NCI-H345 (cell line): ENCODE results near the gene SLC8A1.

ENCODE experiments used
- DNase-seq: peaks from one replicate; lab custom pipeline; 2025; lab: John Stamatoyannopoulos, UW

The SLC8A1 gene

GRCh38 chr2:40150266-40150665, 301.6 kb downstream of the SLC8A1 start:
- peak; percentile 60 for DNase-seq

- no peak for DNase-seq
Observed at GRCh38 chr2:40148334-40148733, 303.6 kb downstream of the SLC8A1 start.

GRCh38 chr2:40147360-40147759, 304.5 kb downstream of the SLC8A1 start:
- peak; percentile 3 for DNase-seq

DNA sequence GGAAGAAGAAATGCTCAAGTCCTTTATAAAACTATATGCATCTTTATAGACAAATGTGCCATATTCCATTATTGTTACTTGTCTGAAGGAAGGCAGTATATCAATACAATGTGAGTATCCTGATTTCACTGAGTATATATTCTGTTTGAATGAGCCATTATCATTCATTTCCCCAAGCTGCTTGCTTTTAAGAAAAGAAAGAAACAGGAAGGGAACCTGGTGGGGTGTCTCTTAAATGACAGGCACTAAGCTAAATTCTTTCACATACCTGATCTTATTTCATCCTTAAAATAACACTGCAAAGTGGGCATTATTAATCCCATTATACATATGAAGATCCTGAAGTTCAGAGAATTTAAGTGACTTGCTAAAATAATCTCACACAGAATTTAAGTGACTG, 307.9 kb downstream of the SLC8A1 start:
- no peak for DNase-seq

DNA sequence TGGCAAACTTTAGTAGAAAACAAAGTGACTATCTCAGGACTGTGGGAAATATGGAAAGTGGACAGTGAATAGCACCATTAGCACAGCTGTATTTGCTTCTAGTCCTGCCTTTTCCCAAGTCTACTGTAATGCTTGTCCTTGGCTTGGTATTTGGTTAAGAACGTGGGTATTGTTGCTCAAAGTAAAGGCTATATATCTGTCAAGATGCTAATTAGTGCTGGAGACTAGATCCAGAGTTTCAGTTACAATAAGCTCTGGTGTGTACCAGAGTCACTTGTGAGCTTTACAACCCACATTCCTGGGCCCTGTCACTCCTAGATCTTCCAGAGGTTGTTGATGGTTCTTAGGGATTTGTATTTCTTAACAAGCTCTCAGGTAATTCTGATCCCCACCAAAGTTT, 313.6 kb downstream of the SLC8A1 start:
- no peak for DNase-seq

DNA sequence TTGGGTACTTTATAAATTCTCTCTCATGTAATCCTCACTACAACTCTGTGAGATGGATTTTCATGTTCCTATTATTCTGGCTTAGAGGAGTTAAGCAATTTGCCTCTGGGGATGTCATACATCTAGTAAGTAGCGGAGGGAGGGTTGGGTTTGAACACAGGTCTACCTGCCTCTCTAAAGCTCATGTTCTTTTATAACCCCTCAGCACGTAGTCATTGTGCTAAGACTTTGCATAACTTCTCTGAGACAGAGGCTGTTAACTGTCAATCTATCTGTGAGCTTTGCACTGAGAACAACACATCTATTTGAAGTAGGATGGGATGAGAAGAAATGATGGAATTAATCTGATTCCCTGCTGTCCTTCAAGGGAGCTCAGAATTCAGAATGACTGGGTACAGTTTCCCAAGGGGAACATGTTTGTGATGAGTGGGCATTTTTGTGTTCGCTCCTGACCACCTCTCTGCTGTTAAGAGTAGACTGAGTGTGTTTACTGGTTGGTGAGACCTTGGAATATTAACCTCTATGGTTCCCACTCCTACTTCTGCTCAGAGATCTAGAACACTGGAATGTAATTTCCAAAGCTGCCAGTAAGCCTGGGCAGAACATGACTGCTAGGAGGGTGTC, 320.7 kb downstream of the SLC8A1 start:
- no peak for DNase-seq

GRCh38 chr2:40130251-40130994, 321.5 kb downstream of the SLC8A1 start:
- DNase-seq = no peak

GRCh38 chr2:40129725-40130124, 322.2 kb downstream of the SLC8A1 start:
- no peak for DNase-seq

GRCh38 chr2:40128796-40129195, 323.1 kb downstream of the SLC8A1 start:
- DNase-seq = no peak

DNA sequence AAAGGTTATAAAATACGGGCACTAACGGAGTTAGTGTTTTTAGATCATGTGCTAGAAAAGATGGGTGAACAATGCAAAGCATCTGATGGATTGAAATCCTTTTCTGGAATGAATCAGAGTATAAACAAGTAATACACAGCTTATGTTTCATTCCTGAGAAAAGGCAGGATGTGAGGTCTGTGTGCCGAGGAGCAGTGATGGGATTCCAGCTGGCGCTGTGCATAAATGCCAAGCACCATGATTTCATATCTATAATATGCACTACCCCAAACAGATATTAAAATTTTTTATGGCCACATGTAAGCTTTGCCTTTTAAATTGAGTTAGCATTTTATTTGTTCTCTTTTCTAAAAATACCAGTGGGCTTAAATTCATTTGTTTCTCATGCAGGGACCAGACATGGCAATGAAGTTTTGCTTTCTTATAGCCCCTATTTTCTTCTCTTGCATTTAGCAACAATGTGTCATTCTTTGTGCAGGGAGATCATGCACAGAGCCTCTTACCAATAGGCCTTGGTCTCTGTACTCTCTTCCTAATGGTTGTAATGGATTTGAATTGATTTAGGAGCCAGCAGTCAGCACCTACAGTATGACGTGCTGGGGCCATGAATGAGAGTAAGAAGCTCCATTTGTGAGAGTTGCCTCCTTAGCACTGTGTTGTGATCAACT, 323.9 kb downstream of the SLC8A1 start:
- DNase-seq = no peak

GRCh38 chr2:40127146-40127545, 324.7 kb downstream of the SLC8A1 start:
- DNase-seq = no peak

GRCh38 chr2:40126006-40126405, 325.9 kb downstream of the SLC8A1 start:
- no peak for DNase-seq

DNA sequence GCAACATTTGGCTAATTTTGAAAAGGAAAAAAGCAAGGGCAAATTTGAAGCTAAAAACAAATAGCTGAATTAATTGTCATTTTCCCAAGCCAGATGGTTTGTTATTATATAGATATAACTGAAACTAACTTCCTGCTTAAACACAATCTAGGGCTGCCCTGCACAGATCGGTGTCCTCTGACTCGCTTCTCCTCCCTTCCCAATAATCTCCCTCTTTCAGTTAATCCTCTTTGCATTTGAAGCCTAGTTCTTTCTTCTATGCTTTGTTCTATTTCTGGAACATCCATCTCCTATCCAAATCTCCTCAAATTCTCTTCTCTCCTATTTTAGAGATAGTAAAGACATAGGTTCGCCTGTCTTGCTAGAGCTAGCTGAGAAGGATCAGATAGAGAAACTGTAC, 328.1 kb downstream of the SLC8A1 start:
- DNase-seq = no peak

- DNase-seq = no peak
Observed at GRCh38 chr2:40123326-40123725, 328.6 kb downstream of the SLC8A1 start.

- DNase-seq = no peak
Observed at GRCh38 chr2:40120957-40121356, 330.9 kb downstream of the SLC8A1 start.

- no peak for DNase-seq
Observed at GRCh38 chr2:40120026-40120425, 331.9 kb downstream of the SLC8A1 start.

DNA sequence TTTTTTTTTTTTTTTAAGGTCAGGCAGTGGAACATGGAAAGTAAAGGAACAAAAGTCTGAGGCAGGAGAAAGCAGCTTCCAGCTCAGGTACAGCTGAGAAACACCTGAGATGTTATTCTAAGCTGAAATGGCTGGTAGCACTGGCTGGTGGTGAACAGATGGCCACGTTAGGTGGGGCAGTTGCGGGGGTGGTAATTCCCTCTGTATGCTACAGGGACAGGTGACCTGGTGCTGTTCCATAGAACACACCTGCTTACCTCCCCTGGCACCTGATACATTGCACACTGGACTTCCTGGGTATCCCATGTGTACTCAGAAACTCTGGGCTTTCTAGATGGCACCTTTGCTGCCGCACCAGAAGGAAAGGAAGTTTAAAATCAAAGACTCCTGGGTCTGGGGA, 333.3 kb downstream of the SLC8A1 start:
- no peak for DNase-seq

DNA sequence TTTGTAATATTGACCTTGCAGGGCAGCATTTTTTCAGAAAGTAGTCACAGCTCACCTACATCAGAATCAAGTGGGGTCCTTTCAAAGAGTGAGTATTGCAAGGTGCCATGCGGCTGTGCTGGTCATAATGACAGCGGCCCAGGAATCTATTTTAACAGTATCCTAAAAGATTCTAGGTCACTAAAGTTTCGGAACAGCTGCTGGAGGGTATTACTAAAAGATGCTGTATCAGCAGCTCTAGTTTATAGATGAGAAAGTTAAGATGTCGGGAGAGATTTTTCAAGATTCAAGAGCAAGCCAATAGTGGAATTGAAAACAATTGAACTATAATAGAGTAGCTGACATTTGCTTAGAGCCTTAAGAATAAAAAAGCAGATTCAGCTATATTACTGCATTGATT, 336.0 kb downstream of the SLC8A1 start:
- no peak for DNase-seq

- no peak for DNase-seq
Observed at GRCh38 chr2:40115348-40115747, 336.5 kb downstream of the SLC8A1 start.

- peak; percentile 85 for DNase-seq
Observed at GRCh38 chr2:40113997-40114396, 337.9 kb downstream of the SLC8A1 start.

DNA sequence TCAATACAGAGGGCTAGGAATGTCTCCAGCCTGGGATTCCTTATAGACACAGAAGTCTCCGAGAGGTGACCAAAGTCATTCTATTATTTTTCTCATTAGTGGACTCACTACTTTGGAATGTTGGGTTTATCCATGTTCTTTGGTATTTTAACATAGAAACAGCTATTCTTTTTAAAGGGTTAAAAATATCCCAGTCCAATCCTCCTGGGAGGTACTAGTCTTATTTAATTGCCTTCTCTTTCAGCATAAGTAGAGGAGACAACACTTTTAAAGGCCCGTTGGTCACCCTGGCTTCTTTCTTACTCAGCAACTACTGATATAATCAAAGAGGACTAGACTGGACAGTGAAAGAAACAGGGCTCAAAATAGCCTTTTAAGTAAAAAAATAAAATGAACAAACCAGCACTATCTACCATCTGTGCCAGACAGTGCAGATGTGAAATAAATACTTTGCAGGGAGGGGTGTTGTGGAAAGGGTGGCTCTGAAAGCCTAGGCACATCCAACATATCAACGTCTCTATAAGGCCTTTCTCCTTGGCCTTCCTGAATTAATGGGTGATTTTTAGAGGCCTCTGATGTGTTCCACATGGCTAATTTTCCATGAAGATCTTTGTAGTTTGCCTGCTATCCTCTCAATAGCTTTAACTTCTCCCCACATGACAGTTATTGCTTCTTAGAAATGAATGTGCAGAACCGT, 338.5 kb downstream of the SLC8A1 start:
- peak; percentile 85 for DNase-seq

DNA sequence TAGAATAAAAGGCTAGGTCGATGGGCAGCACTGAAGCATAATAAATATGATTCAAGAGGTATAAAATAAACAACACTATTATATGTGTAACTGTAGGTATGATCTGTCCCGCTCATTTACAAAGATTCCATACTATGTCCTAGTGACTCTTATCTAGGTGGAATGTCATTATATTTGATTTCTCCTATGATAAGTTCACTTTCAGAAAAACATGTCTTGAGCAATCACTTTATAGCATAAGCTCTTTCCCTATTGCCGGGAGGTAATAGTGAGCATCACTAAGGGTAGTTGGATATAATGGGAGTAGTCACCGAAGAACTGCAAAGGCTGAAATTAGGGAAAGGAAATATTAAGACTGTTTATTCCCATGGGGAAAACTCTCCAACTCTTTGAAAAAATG, 342.5 kb downstream of the SLC8A1 start:
- DNase-seq = no peak

DNA sequence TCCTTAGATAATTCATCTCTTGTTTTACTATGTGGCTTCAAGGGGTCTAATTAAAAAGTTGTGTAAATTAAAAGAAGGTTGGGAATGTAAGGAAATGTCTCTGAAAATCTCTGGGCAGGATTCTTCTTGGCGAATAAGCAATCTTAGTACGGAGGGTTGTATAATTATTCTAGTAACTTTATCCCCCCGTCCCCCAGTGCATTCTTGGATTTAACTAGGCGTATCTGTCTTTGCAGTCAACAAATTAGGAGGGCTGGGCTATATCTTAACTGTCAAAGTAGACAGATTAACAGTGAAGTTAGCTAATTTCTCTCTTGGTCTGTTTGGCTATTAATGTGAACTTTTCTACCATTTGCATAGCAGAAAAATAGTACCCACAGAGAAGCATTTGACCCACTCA, 343.0 kb downstream of the SLC8A1 start:
- no peak for DNase-seq
